Measurements from ENCODE around the gene VWF.

The VWF gene

GRCh38 chr12:6090803-6091202, 33.7 kb downstream of the VWF start:
- H3K27me3 ChIP-seq (replicated peaks; ENCODE audit: control insufficient read depth, insufficient read depth, low read length, poor library complexity, severe bottlenecking): no peaks in the 10 kb centered on the region
- H3K4me1 ChIP-seq (ENCODE audit: control insufficient read depth, insufficient read depth, low read length, poor library complexity, severe bottlenecking): no peaks in the 10 kb centered on the region
- H3K36me3 ChIP-seq (ENCODE audit: control insufficient read depth, insufficient read depth, low read length): no peaks in the 10 kb centered on the region
- no peak overlapping the region for H3K27ac ChIP-seq (ENCODE audit: insufficient read depth, low read length, poor library complexity, severe bottlenecking)
- no peak overlapping the region for H3K4me3 ChIP-seq (ENCODE audit: insufficient read depth, low read depth, low read length, poor library complexity, severe bottlenecking)
- no peaks in the 10 kb centered on the region for H3K9me3 ChIP-seq (ENCODE audit: control insufficient read depth, low read length)
- no peak for DNase-seq

GRCh38 chr12:6088921-6089747, 35.3 kb downstream of the VWF start:
- Histone ChIP-seq H3K9me3 (ENCODE audit: control insufficient read depth, low read length) (no peaks in the 10 kb centered on the region), H3K4me3 (ENCODE audit: insufficient read depth, low read depth, low read length, poor library complexity, severe bottlenecking) (no peak overlapping the region), H3K27me3 (replicated peaks; ENCODE audit: control insufficient read depth, insufficient read depth, low read length, poor library complexity, severe bottlenecking) (no peaks in the 10 kb centered on the region), H3K36me3 (ENCODE audit: control insufficient read depth, insufficient read depth, low read length) (no peaks in the 10 kb centered on the region), H3K4me1 (ENCODE audit: control insufficient read depth, insufficient read depth, low read length, poor library complexity, severe bottlenecking) (no peaks in the 10 kb centered on the region), H3K27ac (ENCODE audit: insufficient read depth, low read length, poor library complexity, severe bottlenecking) (no peak overlapping the region)
- no peak for DNase-seq

- no peak overlapping the region for H3K4me3 ChIP-seq (ENCODE audit: insufficient read depth, low read depth, low read length, poor library complexity, severe bottlenecking)
- no peak for DNase-seq
- no peaks in the 10 kb centered on the region for H3K36me3 ChIP-seq (ENCODE audit: control insufficient read depth, insufficient read depth, low read length)
- no peaks in the 10 kb centered on the region for H3K9me3 ChIP-seq (ENCODE audit: control insufficient read depth, low read length)
- no peaks in the 10 kb centered on the region for H3K27me3 ChIP-seq (replicated peaks; ENCODE audit: control insufficient read depth, insufficient read depth, low read length, poor library complexity, severe bottlenecking)
- no peaks in the 10 kb centered on the region for H3K4me1 ChIP-seq (ENCODE audit: control insufficient read depth, insufficient read depth, low read length, poor library complexity, severe bottlenecking)
- no peak overlapping the region for H3K27ac ChIP-seq (ENCODE audit: insufficient read depth, low read length, poor library complexity, severe bottlenecking)
Observed at GRCh38 chr12:6086316-6086715, 38.2 kb downstream of the VWF start.

- no peaks in the 10 kb centered on the region for H3K9me3 ChIP-seq (ENCODE audit: control insufficient read depth, low read length)
- H3K27me3 ChIP-seq (replicated peaks; ENCODE audit: control insufficient read depth, insufficient read depth, low read length, poor library complexity, severe bottlenecking): no peaks in the 10 kb centered on the region
- no peaks in the 10 kb centered on the region for H3K36me3 ChIP-seq (ENCODE audit: control insufficient read depth, insufficient read depth, low read length)
- DNase-seq: no peak
- H3K27ac ChIP-seq (ENCODE audit: insufficient read depth, low read length, poor library complexity, severe bottlenecking): no peak overlapping the region
- H3K4me3 ChIP-seq (ENCODE audit: insufficient read depth, low read depth, low read length, poor library complexity, severe bottlenecking): no peak overlapping the region
- no peaks in the 10 kb centered on the region for H3K4me1 ChIP-seq (ENCODE audit: control insufficient read depth, insufficient read depth, low read length, poor library complexity, severe bottlenecking)
Observed at GRCh38 chr12:6085841-6086240, 38.6 kb downstream of the VWF start.

- Histone ChIP-seq H3K36me3 (ENCODE audit: control insufficient read depth, insufficient read depth, low read length) (no peaks in the 10 kb centered on the region), H3K9me3 (ENCODE audit: control insufficient read depth, low read length) (no peaks in the 10 kb centered on the region), H3K4me3 (ENCODE audit: insufficient read depth, low read depth, low read length, poor library complexity, severe bottlenecking) (no peak overlapping the region), H3K27ac (ENCODE audit: insufficient read depth, low read length, poor library complexity, severe bottlenecking) (no peak overlapping the region), H3K4me1 (ENCODE audit: control insufficient read depth, insufficient read depth, low read length, poor library complexity, severe bottlenecking) (no peaks in the 10 kb centered on the region), H3K27me3 (replicated peaks; ENCODE audit: control insufficient read depth, insufficient read depth, low read length, poor library complexity, severe bottlenecking) (no peaks in the 10 kb centered on the region)
- DNase-seq: no peak
Observed at GRCh38 chr12:6084969-6085450, 39.5 kb downstream of the VWF start.

- Histone ChIP-seq H3K4me1 (ENCODE audit: control insufficient read depth, insufficient read depth, low read length, poor library complexity, severe bottlenecking) (no peaks in the 10 kb centered on the region), H3K9me3 (ENCODE audit: control insufficient read depth, low read length) (no peaks in the 10 kb centered on the region), H3K27ac (ENCODE audit: insufficient read depth, low read length, poor library complexity, severe bottlenecking) (no peak overlapping the region), H3K4me3 (ENCODE audit: insufficient read depth, low read depth, low read length, poor library complexity, severe bottlenecking) (no peak overlapping the region), H3K27me3 (replicated peaks; ENCODE audit: control insufficient read depth, insufficient read depth, low read length, poor library complexity, severe bottlenecking) (no peaks in the 10 kb centered on the region), H3K36me3 (ENCODE audit: control insufficient read depth, insufficient read depth, low read length) (no peaks in the 10 kb centered on the region)
- no peak for DNase-seq
Observed at GRCh38 chr12:6084261-6084968, 40.1 kb downstream of the VWF start.

- Histone ChIP-seq H3K27ac (ENCODE audit: insufficient read depth, low read length, poor library complexity, severe bottlenecking) (no peak overlapping the region), H3K4me1 (ENCODE audit: control insufficient read depth, insufficient read depth, low read length, poor library complexity, severe bottlenecking) (no peaks in the 10 kb centered on the region), H3K9me3 (ENCODE audit: control insufficient read depth, low read length) (no peaks in the 10 kb centered on the region), H3K27me3 (replicated peaks; ENCODE audit: control insufficient read depth, insufficient read depth, low read length, poor library complexity, severe bottlenecking) (no peaks in the 10 kb centered on the region), H3K4me3 (ENCODE audit: insufficient read depth, low read depth, low read length, poor library complexity, severe bottlenecking) (no peak overlapping the region), H3K36me3 (ENCODE audit: control insufficient read depth, insufficient read depth, low read length) (no peaks in the 10 kb centered on the region)
- DNase-seq: no peak
Observed at GRCh38 chr12:6083601-6084000, 40.9 kb downstream of the VWF start.

GRCh38 chr12:6082613-6083012, 41.9 kb downstream of the VWF start:
- DNase-seq: no peak
- H3K36me3 ChIP-seq (ENCODE audit: control insufficient read depth, insufficient read depth, low read length): no peaks in the 10 kb centered on the region
- H3K27ac ChIP-seq (ENCODE audit: insufficient read depth, low read length, poor library complexity, severe bottlenecking): no peak overlapping the region
- no peaks in the 10 kb centered on the region for H3K4me1 ChIP-seq (ENCODE audit: control insufficient read depth, insufficient read depth, low read length, poor library complexity, severe bottlenecking)
- H3K9me3 ChIP-seq (ENCODE audit: control insufficient read depth, low read length): no peaks in the 10 kb centered on the region
- no peak overlapping the region for H3K4me3 ChIP-seq (ENCODE audit: insufficient read depth, low read depth, low read length, poor library complexity, severe bottlenecking)
- no peaks in the 10 kb centered on the region for H3K27me3 ChIP-seq (replicated peaks; ENCODE audit: control insufficient read depth, insufficient read depth, low read length, poor library complexity, severe bottlenecking)

- H3K4me3 ChIP-seq (ENCODE audit: insufficient read depth, low read depth, low read length, poor library complexity, severe bottlenecking): no peak overlapping the region
- H3K36me3 ChIP-seq (ENCODE audit: control insufficient read depth, insufficient read depth, low read length): no peaks in the 10 kb centered on the region
- H3K27ac ChIP-seq (ENCODE audit: insufficient read depth, low read length, poor library complexity, severe bottlenecking): no peak overlapping the region
- no peaks in the 10 kb centered on the region for H3K9me3 ChIP-seq (ENCODE audit: control insufficient read depth, low read length)
- H3K27me3 ChIP-seq (replicated peaks; ENCODE audit: control insufficient read depth, insufficient read depth, low read length, poor library complexity, severe bottlenecking): peaks cover 6% of the 10 kb centered on the region
- H3K4me1 ChIP-seq (ENCODE audit: control insufficient read depth, insufficient read depth, low read length, poor library complexity, severe bottlenecking): peaks cover 5% of the 10 kb centered on the region
- no peak for DNase-seq
Observed at GRCh38 chr12:6080149-6081045, 44.1 kb downstream of the VWF start.
